Esophagus muscularis mucosa (tissue), 3 donors: ENCODE measurements around the gene C4orf17.

ENCODE experiments used
- POLR2A ChIP-seq: fragments of 450-650 bp; IDR thresholded peaks from one replicate; pipeline ENCODE4 v1.6.1; 2017; ENCODE audit warnings: antibody characterized with exemption, moderate library complexity, mild to moderate bottlenecking, low read depth
- TF ChIP-seq, protein P1 (sequence below), 3 experiments: fragments of 200-600 bp in 2 of 3; fragments of 450-650 bp in 1 of 3; sonication (generic) in 2 of 3; IDR thresholded peaks; one replicate each; pipeline ENCODE4 v1.5.1; 2017 to 2019; ENCODE audit warnings: antibody characterized with exemption in 3 of 3, mild to moderate bottlenecking in 2 of 3, moderate library complexity in 1 of 3

DNA sequence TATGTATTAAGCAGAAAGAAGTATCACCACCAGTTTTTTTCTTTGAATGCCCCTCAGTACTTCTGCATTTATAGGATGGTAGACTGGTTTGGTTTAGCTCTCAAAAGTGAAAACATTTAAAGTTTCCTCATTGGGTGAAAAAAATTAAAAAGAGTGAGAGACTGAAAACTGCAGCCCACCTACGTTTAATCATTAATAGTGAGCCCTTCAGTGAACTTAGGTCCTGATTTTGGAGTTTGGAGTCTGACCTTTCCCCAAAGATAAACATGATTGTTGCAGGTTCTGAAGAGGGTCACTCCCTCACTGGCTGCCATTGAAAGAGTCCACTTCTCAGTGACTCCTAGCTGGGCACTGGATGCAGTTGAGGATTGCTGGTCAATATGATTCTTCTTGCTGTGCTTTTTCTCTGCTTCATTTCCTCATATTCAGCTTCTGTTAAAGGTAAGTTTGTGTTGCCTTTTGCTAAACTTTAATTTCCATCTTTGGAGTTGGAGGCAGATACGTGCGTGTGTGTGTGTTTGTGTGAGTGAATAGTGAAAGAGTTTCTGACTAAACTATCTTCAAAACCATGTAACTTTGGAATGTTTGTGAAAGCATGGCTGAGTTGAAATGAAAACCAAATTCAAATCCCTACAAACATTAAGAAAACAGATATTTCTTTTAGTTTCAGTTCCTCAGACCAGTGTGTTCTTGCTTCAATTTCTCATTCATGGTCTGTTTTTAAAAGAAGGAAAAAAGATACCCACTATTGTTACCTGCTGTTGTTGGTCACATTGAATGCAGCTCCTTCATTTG, 63.9 kb downstream of the C4orf17 start, which contains the start of gene MTTP:
- TF ChIP-seq, protein P1, sequence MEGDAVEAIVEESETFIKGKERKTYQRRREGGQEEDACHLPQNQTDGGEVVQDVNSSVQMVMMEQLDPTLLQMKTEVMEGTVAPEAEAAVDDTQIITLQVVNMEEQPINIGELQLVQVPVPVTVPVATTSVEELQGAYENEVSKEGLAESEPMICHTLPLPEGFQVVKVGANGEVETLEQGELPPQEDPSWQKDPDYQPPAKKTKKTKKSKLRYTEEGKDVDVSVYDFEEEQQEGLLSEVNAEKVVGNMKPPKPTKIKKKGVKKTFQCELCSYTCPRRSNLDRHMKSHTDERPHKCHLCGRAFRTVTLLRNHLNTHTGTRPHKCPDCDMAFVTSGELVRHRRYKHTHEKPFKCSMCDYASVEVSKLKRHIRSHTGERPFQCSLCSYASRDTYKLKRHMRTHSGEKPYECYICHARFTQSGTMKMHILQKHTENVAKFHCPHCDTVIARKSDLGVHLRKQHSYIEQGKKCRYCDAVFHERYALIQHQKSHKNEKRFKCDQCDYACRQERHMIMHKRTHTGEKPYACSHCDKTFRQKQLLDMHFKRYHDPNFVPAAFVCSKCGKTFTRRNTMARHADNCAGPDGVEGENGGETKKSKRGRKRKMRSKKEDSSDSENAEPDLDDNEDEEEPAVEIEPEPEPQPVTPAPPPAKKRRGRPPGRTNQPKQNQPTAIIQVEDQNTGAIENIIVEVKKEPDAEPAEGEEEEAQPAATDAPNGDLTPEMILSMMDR (IDR thresholded peaks at IDR 0.05), result no peak
- TF ChIP-seq POLR2A, result no peak
